Tibial artery (tissue), 4 donors: ENCODE results near the gene SPINT2.

Experiments used
- DNase-seq, 2 donors: peaks; one replicate each; pipeline ENCODE4 v3.0.0-alpha.2; 2019
- H3K27ac ChIP-seq, 2 donors: fragments of 200-600 bp; sonication (generic) in 1 of 2; 1 replicate in 1 of 2; 2 replicates in 1 of 2; pipeline ENCODE4 v1.5.1; 2018 to 2019; ENCODE audit warnings: mild to moderate bottlenecking in 1 of 2
- H3K27me3 ChIP-seq, 2 donors: fragments of 200-600 bp; sonication (generic) in 1 of 2; one replicate each; pipeline versions ENCODE4 v1.5.1 to v1.6.0; 2016 to 2019
- H3K36me3 ChIP-seq, 3 donors: fragments of 200-600 bp; sonication (generic) in 2 of 3; one replicate each; pipeline ENCODE4 v1.5.1; 2016 to 2019; ENCODE audit warnings: mild to moderate bottlenecking in 2 of 3
- H3K4me1 ChIP-seq, 4 donors: fragments of 200-600 bp; sonication (generic) in 2 of 4; 1 replicate in 3 of 4; 2 replicates in 1 of 4; pipeline ENCODE4 v1.5.1; 2016 to 2019
- H3K4me3 ChIP-seq, 2 donors: fragments of 200-600 bp; sonication (generic) in 1 of 2; 1 replicate in 1 of 2; 2 replicates in 1 of 2; pipeline ENCODE4 v1.5.1; 2018 to 2019; ENCODE audit warnings: mild to moderate bottlenecking in 2 of 2
- H3K9me3 ChIP-seq, 3 donors: fragments of 200-600 bp; sonication (generic) in 1 of 3; one replicate each; pipeline ENCODE4 v1.5.1; 2016 to 2019
- intact Hi-C: fragments of 100-400 bp; cut with DNase I; formaldehyde crosslinking; loops from one replicate; pipeline ENCODE4 v1.15.0; 2023; ENCODE audit warnings: low total_unique reads
- TF ChIP-seq, protein P1 (sequence below), 2 experiments: fragments of 200-600 bp in 1 of 2; fragments of 450-650 bp in 1 of 2; IDR thresholded peaks; one replicate each; pipeline ENCODE4 v1.5.1; 2017 to 2019; ENCODE audit warnings: antibody characterized with exemption in 2 of 2, mild to moderate bottlenecking in 1 of 2, moderate library complexity in 1 of 2

SPINT2 gene

GRCh38 chr19:38278751-38279150 lies 14.4 kb downstream of the SPINT2 start:
- Histone ChIP-seq H3K27ac (peak overlapping the region; percentile 81 to 83), H3K9me3 (no peaks in the 10 kb centered on the region), H3K27me3 (no peaks in the 10 kb centered on the region), H3K4me3 (no peak overlapping the region), H3K36me3 (no peaks in the 10 kb centered on the region), H3K4me1 (peaks cover 0 to 51% (median 30%) of the 10 kb centered on the region in 4 donors)
- no peak for DNase-seq
- intact Hi-C loops: no loop called here
- TF ChIP-seq, protein P1, sequence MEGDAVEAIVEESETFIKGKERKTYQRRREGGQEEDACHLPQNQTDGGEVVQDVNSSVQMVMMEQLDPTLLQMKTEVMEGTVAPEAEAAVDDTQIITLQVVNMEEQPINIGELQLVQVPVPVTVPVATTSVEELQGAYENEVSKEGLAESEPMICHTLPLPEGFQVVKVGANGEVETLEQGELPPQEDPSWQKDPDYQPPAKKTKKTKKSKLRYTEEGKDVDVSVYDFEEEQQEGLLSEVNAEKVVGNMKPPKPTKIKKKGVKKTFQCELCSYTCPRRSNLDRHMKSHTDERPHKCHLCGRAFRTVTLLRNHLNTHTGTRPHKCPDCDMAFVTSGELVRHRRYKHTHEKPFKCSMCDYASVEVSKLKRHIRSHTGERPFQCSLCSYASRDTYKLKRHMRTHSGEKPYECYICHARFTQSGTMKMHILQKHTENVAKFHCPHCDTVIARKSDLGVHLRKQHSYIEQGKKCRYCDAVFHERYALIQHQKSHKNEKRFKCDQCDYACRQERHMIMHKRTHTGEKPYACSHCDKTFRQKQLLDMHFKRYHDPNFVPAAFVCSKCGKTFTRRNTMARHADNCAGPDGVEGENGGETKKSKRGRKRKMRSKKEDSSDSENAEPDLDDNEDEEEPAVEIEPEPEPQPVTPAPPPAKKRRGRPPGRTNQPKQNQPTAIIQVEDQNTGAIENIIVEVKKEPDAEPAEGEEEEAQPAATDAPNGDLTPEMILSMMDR (IDR thresholded peaks at IDR 0.05): no peak

- Histone ChIP-seq H3K27me3 (no peaks in the 10 kb centered on the region), H3K9me3 (no peaks in the 10 kb centered on the region), H3K27ac (no peak overlapping the region), H3K4me3 (no peak overlapping the region), H3K36me3 (peaks cover 0 to 3% (median 0%) of the 10 kb centered on the region in 3 donors), H3K4me1 (peaks cover 0 to 39% (median 23%) of the 10 kb centered on the region in 4 donors)
- no peak for DNase-seq
- TF ChIP-seq, protein P1 (IDR thresholded peaks at IDR 0.05): no peak
- intact Hi-C loops: no loop called here
Measured at GRCh38 chr19:38280030-38280921, 15.9 kb downstream of the SPINT2 start.

- no peak overlapping the region for H3K4me3 ChIP-seq
- H3K4me1 ChIP-seq: peaks cover 0 to 22% (median 16%) of the 10 kb centered on the region in 4 donors
- intact Hi-C loops: no loop called here
- no peak for DNase-seq
- no peaks in the 10 kb centered on the region for H3K27me3 ChIP-seq
- H3K9me3 ChIP-seq: no peaks in the 10 kb centered on the region
- peaks cover 0 to 6% (median 0%) of the 10 kb centered on the region in 3 donors for H3K36me3 ChIP-seq
- H3K27ac ChIP-seq: no peak overlapping the region
- TF ChIP-seq, protein P1 (IDR thresholded peaks at IDR 0.05): no peak
Measured at GRCh38 chr19:38281811-38282566, 17.6 kb downstream of the SPINT2 start.

DNA sequence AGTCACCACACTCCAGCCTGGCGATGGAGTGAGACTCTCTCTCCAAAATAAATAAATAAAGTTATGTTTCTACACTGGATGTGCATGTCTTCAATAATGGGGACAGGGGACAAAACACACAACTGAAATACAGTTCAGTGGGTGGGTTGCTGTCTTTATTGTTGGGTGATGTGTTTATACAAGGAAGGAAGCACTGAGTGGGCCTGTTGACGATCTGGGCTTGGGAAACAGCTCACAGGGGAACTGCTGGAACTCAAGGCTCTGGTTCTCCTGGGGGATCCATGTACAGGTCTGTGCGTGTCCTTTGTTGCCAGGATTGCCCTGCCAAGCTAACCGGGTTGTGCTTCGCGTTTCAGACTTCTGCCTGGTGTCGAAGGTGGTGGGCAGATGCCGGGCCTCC lies 18.9 kb downstream of the SPINT2 start:
- H3K36me3 ChIP-seq: peaks cover 0 to 14% (median 0%) of the 10 kb centered on the region in 3 donors
- H3K27me3 ChIP-seq: no peaks in the 10 kb centered on the region
- intact Hi-C loops: no loop called here
- H3K9me3 ChIP-seq: no peaks in the 10 kb centered on the region
- H3K4me1 ChIP-seq: peaks cover 0 to 9% (median 4%) of the 10 kb centered on the region in 4 donors
- no peak overlapping the region for H3K27ac ChIP-seq
- TF ChIP-seq, protein P1 (IDR thresholded peaks at IDR 0.05): no peak
- no peak for DNase-seq
- H3K4me3 ChIP-seq: no peak overlapping the region

- H3K4me1 ChIP-seq: no peaks in the 10 kb centered on the region
- no peaks in the 10 kb centered on the region for H3K27me3 ChIP-seq
- intact Hi-C loops: no loop called here
- TF ChIP-seq, protein P1 (IDR thresholded peaks at IDR 0.05): no peak
- H3K27ac ChIP-seq: no peak overlapping the region
- DNase-seq: no peak
- H3K36me3 ChIP-seq: peaks cover 0 to 23% (median under 1%) of the 10 kb centered on the region in 3 donors
- no peak overlapping the region for H3K4me3 ChIP-seq
- H3K9me3 ChIP-seq: no peaks in the 10 kb centered on the region
Measured at GRCh38 chr19:38284422-38284821, 20.0 kb downstream of the SPINT2 start.
